MM.1S (cell line): ENCODE results near the gene ERFL.

ENCODE experiments used
- DNase-seq: peaks from one replicate; pipeline ENCODE4 v3.0.0-alpha.2; 2015
- H2AFZ ChIP-seq: fragments of 300-600 bp; sonication (generic); 2 replicates; pipeline ENCODE4 v1.6.0; 2016; ENCODE audit warnings: antibody characterized with exemption, low read length
- H3F3A ChIP-seq: fragments of 300-600 bp; sonication (generic); 2 replicates; pipeline ENCODE4 v1.6.1; 2016; ENCODE audit warnings: mild to moderate bottlenecking, antibody characterized with exemption, low read length, moderate library complexity, mixed read lengths; ENCODE audit not compliant: insufficient read depth
- H3K27ac ChIP-seq: fragments of 300-600 bp; sonication (generic); 2 replicates; pipeline ENCODE4 v1.5.1; 2016; ENCODE audit warnings: mild to moderate bottlenecking, low read length
- H3K27me3 ChIP-seq: fragments of 300-600 bp; sonication (generic); replicated peaks from 2 replicates; pipeline ENCODE4 v1.6.0; 2016; ENCODE audit warnings: low read length; ENCODE audit not compliant: insufficient read depth
- H3K36me3 ChIP-seq: fragments of 300-600 bp; sonication (generic); replicated peaks from 2 replicates; pipeline ENCODE4 v1.6.1; 2016; ENCODE audit warnings: mild to moderate bottlenecking, low read length, mixed read lengths; ENCODE audit not compliant: insufficient read depth
- H3K4me1 ChIP-seq: fragments of 300-600 bp; sonication (generic); 2 replicates; pipeline ENCODE4 v1.6.1; 2016; ENCODE audit warnings: low read length, mixed read lengths
- H3K4me2 ChIP-seq: fragments of 300-600 bp; sonication (generic); 2 replicates; pipeline ENCODE4 v1.6.0; 2016; ENCODE audit warnings: low read depth, low read length
- H3K4me3 ChIP-seq: fragments of 300-600 bp; sonication (generic); 2 replicates; pipeline ENCODE4 v1.5.1; 2016; ENCODE audit warnings: low read length, mixed read lengths
- H3K79me2 ChIP-seq: fragments of 300-600 bp; sonication (generic); 2 replicates; pipeline ENCODE4 v1.6.1; 2016; ENCODE audit warnings: mixed run types, low read length, mixed read lengths
- H3K9ac ChIP-seq: fragments of 300-600 bp; sonication (generic); 2 replicates; pipeline ENCODE4 v1.6.1; 2016; ENCODE audit warnings: low read length, mixed read lengths
- H3K9me2 ChIP-seq: fragments of 300-600 bp; sonication (generic); replicated peaks from 2 replicates; pipeline ENCODE4 v1.6.1; 2016; ENCODE audit warnings: mild to moderate bottlenecking, low read length, mixed read lengths; ENCODE audit not compliant: insufficient read depth
- H3K9me3 ChIP-seq: fragments of 300-600 bp; sonication (generic); replicated peaks from 2 replicates; pipeline ENCODE4 v1.6.1; 2016; ENCODE audit warnings: mild to moderate bottlenecking, low read length, mixed read lengths; ENCODE audit not compliant: insufficient read depth
- H4K20me1 ChIP-seq: fragments of 300-600 bp; sonication (generic); 2 replicates; pipeline ENCODE4 v1.6.1; 2016; ENCODE audit warnings: mild to moderate bottlenecking, low read length, moderate library complexity, mixed read lengths; ENCODE audit not compliant: insufficient read depth
- EZH2 ChIP-seq: fragments of 300-600 bp; sonication (generic); optimal IDR thresholded peaks from 2 replicates; pipeline ENCODE3; 2017; ENCODE audit warnings: low read depth, mild to moderate bottlenecking, antibody characterized with exemption, low read length, mixed read lengths
- EZH2phosphoT487 ChIP-seq: fragments of 300-600 bp; sonication (generic); IDR thresholded peaks from 2 replicates; pipeline ENCODE4 v1.6.1; 2018; ENCODE audit warnings: antibody characterized with exemption, low read length
- TF ChIP-seq, protein P1 (sequence below): fragments of 300-600 bp; sonication (generic); IDR thresholded peaks from 2 replicates; pipeline ENCODE4 v1.5.1; 2016; ENCODE audit warnings: antibody characterized with exemption, low read length, mixed read lengths

The ERFL gene

GRCh38 chr19:41951686-41952172, 23.5 kb upstream of the ERFL start:
- Histone ChIP-seq H3K9me3 (no peaks in the 10 kb centered on the region), H3K9me2 (no peaks in the 10 kb centered on the region), H4K20me1 (no peaks in the 10 kb centered on the region), H3K4me1 (no peaks in the 10 kb centered on the region), H3K36me3 (no peaks in the 10 kb centered on the region), H3K9ac (no peak overlapping the region), H3K4me3 (no peak overlapping the region), H3K27me3 (no peaks in the 10 kb centered on the region), H3K79me2 (no peaks in the 10 kb centered on the region), H3F3A (no peaks in the 10 kb centered on the region), H2AFZ (peak overlapping the region; percentile 62; the same call in 1 of the 2 replicates), H3K27ac (no peak overlapping the region), H3K4me2 (peak overlapping the region; percentile 51; the same call in 1 of the 2 replicates)
- TF ChIP-seq EZH2: no peak
- TF ChIP-seq, protein P1, sequence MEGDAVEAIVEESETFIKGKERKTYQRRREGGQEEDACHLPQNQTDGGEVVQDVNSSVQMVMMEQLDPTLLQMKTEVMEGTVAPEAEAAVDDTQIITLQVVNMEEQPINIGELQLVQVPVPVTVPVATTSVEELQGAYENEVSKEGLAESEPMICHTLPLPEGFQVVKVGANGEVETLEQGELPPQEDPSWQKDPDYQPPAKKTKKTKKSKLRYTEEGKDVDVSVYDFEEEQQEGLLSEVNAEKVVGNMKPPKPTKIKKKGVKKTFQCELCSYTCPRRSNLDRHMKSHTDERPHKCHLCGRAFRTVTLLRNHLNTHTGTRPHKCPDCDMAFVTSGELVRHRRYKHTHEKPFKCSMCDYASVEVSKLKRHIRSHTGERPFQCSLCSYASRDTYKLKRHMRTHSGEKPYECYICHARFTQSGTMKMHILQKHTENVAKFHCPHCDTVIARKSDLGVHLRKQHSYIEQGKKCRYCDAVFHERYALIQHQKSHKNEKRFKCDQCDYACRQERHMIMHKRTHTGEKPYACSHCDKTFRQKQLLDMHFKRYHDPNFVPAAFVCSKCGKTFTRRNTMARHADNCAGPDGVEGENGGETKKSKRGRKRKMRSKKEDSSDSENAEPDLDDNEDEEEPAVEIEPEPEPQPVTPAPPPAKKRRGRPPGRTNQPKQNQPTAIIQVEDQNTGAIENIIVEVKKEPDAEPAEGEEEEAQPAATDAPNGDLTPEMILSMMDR: peak; percentile 98
- no peak for TF ChIP-seq EZH2phosphoT487
- DNase-seq: peak; percentile 82

GRCh38 chr19:41947091-41947490, 18.8 kb upstream of the ERFL start:
- no peaks in the 10 kb centered on the region for H3K9me2 ChIP-seq
- no peak overlapping the region for H3K27ac ChIP-seq
- no peaks in the 10 kb centered on the region for H4K20me1 ChIP-seq
- no peaks in the 10 kb centered on the region for H3K79me2 ChIP-seq
- no peaks in the 10 kb centered on the region for H3K9me3 ChIP-seq
- H3F3A ChIP-seq: peaks cover 4% of the 10 kb centered on the region; the same call in 1 of the 2 replicates
- H3K4me2 ChIP-seq: no peak overlapping the region
- H3K4me3 ChIP-seq: no peak overlapping the region
- peaks cover 20% of the 10 kb centered on the region for H3K4me1 ChIP-seq
- no peak for DNase-seq
- no peak overlapping the region for H3K9ac ChIP-seq
- H3K27me3 ChIP-seq: no peaks in the 10 kb centered on the region
- H2AFZ ChIP-seq: no peak overlapping the region
- H3K36me3 ChIP-seq: no peaks in the 10 kb centered on the region
- no peak for TF ChIP-seq EZH2
- TF ChIP-seq, protein P1: no peak
- no peak for TF ChIP-seq EZH2phosphoT487

DNA sequence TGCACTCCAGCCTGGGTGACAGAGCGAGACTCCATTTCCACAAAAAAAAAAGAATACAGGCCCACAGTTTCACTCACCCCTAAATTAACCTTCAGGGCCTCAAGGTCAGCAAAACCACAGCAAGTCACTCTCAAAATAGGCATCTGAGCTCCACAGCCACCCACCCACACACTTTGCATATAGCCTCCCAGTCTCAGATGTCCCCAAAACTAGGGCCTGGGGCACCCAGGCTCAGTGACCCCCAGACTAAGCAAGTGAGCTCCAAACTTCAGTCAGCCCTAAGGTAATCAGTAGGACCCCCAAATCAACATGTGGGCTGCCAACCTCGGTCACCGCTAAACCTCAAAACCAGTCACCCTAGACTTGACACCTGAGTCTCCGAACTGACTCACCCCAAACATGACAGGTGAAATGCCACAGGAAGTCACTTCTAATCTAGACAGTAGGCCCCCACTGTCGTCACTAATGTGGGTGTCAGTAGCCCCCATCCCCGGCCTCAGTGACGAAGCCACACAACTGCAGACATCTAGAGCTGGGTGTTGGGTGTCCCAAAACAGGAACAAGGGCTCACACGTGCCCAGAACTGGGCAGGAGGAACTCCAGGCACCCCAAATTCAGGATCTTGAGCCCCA, 17.0 kb upstream of the ERFL start:
- DNase-seq: peak; percentile 93
- Histone ChIP-seq H3K9ac (peak overlapping the region; percentile 59), H3K4me2 (peak overlapping the region; percentile 78), H3K27ac (peak overlapping the region; percentile 95), H4K20me1 (no peaks in the 10 kb centered on the region), H3K27me3 (peaks cover 4% of the 10 kb centered on the region; the same call in 1 of the 2 replicates), H3K36me3 (no peaks in the 10 kb centered on the region), H3K9me2 (no peaks in the 10 kb centered on the region), H3K79me2 (no peaks in the 10 kb centered on the region), H3F3A (peaks cover 4% of the 10 kb centered on the region; the same call in 1 of the 2 replicates), H2AFZ (peak overlapping the region; percentile 69), H3K9me3 (no peaks in the 10 kb centered on the region), H3K4me3 (0 out of 2 replicates have a peak overlapping the region, but pooled peaks have one; percentile 19), H3K4me1 (peaks cover 20% of the 10 kb centered on the region)
- TF ChIP-seq EZH2phosphoT487 (no peak), EZH2 (no peak)
- TF ChIP-seq, protein P1: no peak
